ENCODE results near the gene RIOK1. TPM values are rescaled to one million over a fixed set of nuclear protein-coding genes. Genes with fewer than 3 reads are reported as not detected.
A peak's percentile ranks its signal among the peaks of the same experiment; 100 is the strongest.

The RIOK1 gene
- total RNA-seq, 1 donor from 2014 or later, result 16.7 TPM

DNA sequence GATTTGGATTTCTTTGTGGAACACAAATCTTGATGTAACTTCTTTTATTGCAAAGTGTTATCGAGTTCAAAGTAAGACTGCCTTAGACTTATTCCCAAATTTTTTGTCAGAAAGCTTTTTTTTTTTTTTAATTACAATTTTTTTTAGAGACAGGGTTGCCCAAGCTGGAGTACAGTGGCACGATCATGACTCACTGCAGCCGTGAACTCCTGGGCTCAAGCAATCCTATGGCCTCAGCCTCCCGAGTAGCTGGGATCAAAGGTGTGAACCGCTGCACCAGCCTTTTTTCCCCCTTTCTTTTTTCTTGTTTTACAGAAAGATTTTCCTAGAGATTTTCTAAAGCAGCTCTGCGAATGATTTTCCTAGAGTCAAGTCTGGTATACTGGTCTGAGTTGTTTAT lies 2.8 kb downstream of the RIOK1 start:
- no peak for DNase-seq (ENCODE audit: low read depth)
- no peak overlapping the region for H3K4me3 Mint-ChIP-seq (ENCODE audit: unreplicated experiment)
- no peaks in the 10 kb centered on the region for H3K27me3 ChIP-seq (ENCODE audit: insufficient read depth, low read length)
- peaks cover 23% of the 10 kb centered on the region for H4K20me1 ChIP-seq (ENCODE audit: insufficient read depth, low read length)
- H3K79me2 ChIP-seq (ENCODE audit: insufficient read depth, low read length), result peaks cover 45% of the 10 kb centered on the region
- H3K27ac Mint-ChIP-seq (ENCODE audit: unreplicated experiment), result no peak overlapping the region
- H3K9ac ChIP-seq (ENCODE audit: low read length), result no peak overlapping the region
- peaks cover 13% of the 10 kb centered on the region for H3K4me1 ChIP-seq (ENCODE audit: insufficient read depth, low read length)
- H3K9me3 ChIP-seq (ENCODE audit: insufficient read depth, low read depth, low read length), result no peaks in the 10 kb centered on the region
- H3K36me3 Mint-ChIP-seq (ENCODE audit: low read depth, unreplicated experiment), result peaks cover 8% of the 10 kb centered on the region
- no peak for TF ChIP-seq EZH2 (IDR thresholded peaks at IDR 0.05; ENCODE audit: insufficient read depth, low read length)
- TF ChIP-seq, protein P1, sequence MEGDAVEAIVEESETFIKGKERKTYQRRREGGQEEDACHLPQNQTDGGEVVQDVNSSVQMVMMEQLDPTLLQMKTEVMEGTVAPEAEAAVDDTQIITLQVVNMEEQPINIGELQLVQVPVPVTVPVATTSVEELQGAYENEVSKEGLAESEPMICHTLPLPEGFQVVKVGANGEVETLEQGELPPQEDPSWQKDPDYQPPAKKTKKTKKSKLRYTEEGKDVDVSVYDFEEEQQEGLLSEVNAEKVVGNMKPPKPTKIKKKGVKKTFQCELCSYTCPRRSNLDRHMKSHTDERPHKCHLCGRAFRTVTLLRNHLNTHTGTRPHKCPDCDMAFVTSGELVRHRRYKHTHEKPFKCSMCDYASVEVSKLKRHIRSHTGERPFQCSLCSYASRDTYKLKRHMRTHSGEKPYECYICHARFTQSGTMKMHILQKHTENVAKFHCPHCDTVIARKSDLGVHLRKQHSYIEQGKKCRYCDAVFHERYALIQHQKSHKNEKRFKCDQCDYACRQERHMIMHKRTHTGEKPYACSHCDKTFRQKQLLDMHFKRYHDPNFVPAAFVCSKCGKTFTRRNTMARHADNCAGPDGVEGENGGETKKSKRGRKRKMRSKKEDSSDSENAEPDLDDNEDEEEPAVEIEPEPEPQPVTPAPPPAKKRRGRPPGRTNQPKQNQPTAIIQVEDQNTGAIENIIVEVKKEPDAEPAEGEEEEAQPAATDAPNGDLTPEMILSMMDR (IDR thresholded peaks at IDR 0.05; ENCODE audit: insufficient read depth, low read depth, low read length), result no peak
- H3K36me3 ChIP-seq (ENCODE audit: insufficient read depth, low read length), result peaks cover 15% of the 10 kb centered on the region
- no peak overlapping the region for H3K27ac ChIP-seq (ENCODE audit: low read depth, low read length)
- H3K4me2 ChIP-seq (ENCODE audit: low read length), result peak overlapping the region; percentile 90
- H3K27me3 Mint-ChIP-seq (ENCODE audit: low read depth, unreplicated experiment), result no peaks in the 10 kb centered on the region
- no peak overlapping the region for H2AFZ ChIP-seq (ENCODE audit: low read depth, low read length)
- no peak overlapping the region for H3K4me3 ChIP-seq (ENCODE audit: insufficient read depth, low read depth, low read length)
- no peak for FAIRE-seq
- peaks cover 19% of the 10 kb centered on the region for H3K4me1 Mint-ChIP-seq (ENCODE audit: low read depth, unreplicated experiment)
- no peaks in the 10 kb centered on the region for H3K9me3 Mint-ChIP-seq (ENCODE audit: unreplicated experiment)

DNA sequence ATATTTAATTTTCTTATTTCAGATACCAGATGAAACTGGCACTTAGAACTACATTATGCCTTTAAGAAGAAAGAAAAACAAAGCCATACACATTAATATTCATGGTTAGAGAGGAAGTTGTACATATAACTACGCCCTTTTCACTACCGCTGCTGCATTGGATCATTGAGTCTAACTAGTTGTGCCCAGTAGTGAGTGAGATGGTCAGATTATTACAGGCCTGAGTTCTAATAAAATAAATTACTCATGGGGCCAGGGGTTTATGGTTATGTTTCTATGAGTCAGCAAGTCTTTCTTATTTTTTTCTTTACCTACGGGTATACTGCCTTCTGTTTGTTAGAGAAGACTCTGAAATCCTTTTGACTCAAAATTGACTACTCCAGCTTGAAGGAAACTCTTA lies 11.5 kb downstream of the RIOK1 start:
- no peaks in the 10 kb centered on the region for H3K27me3 Mint-ChIP-seq (ENCODE audit: low read depth, unreplicated experiment)
- no peak for TF ChIP-seq EZH2 (IDR thresholded peaks at IDR 0.05; ENCODE audit: insufficient read depth, low read length)
- TF ChIP-seq, protein P1 (IDR thresholded peaks at IDR 0.05; ENCODE audit: insufficient read depth, low read depth, low read length), result no peak
- Histone ChIP-seq H3K27ac (ENCODE audit: low read depth, low read length) (no peak overlapping the region), H4K20me1 (ENCODE audit: insufficient read depth, low read length) (no peaks in the 10 kb centered on the region), H3K9ac (ENCODE audit: low read length) (no peak overlapping the region), H3K36me3 (ENCODE audit: insufficient read depth, low read length) (peaks cover 41% of the 10 kb centered on the region), H3K4me2 (ENCODE audit: low read length) (peak overlapping the region; percentile 21), H3K4me3 (ENCODE audit: insufficient read depth, low read depth, low read length) (no peak overlapping the region), H3K9me3 (ENCODE audit: insufficient read depth, low read depth, low read length) (no peaks in the 10 kb centered on the region), H2AFZ (ENCODE audit: low read depth, low read length) (no peak overlapping the region), H3K27me3 (ENCODE audit: insufficient read depth, low read length) (no peaks in the 10 kb centered on the region), H3K4me1 (ENCODE audit: insufficient read depth, low read length) (no peaks in the 10 kb centered on the region), H3K79me2 (ENCODE audit: insufficient read depth, low read length) (peaks cover 6% of the 10 kb centered on the region)
- no peaks in the 10 kb centered on the region for H3K9me3 Mint-ChIP-seq (ENCODE audit: unreplicated experiment)
- H3K4me1 Mint-ChIP-seq (ENCODE audit: low read depth, unreplicated experiment), result no peaks in the 10 kb centered on the region
- H3K36me3 Mint-ChIP-seq (ENCODE audit: low read depth, unreplicated experiment), result peaks cover 14% of the 10 kb centered on the region
- H3K27ac Mint-ChIP-seq (ENCODE audit: unreplicated experiment), result no peak overlapping the region
- no peak for FAIRE-seq
- peak; percentile 8 for DNase-seq (ENCODE audit: low read depth)
- no peak overlapping the region for H3K4me3 Mint-ChIP-seq (ENCODE audit: unreplicated experiment)

DNA sequence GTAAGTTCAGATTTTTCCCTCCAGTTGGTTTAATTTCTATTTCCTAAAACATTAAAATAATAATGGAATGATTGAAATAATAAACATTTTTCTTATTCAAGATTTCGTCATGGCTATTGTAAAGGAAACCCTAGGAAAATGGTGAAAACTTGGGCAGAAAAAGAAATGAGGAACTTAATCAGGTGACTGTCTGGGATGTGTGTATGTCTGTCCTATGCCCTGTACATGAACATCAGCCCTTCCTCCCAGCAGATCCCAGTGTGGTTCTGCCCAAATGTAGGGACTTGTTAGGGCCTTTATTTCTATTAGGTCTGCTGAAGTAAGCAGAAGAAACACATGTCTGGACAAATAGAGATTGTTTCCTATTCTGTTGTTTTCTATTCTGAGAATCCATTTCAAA lies 13.1 kb downstream of the RIOK1 start:
- no peaks in the 10 kb centered on the region for H3K9me3 Mint-ChIP-seq (ENCODE audit: unreplicated experiment)
- H3K79me2 ChIP-seq (ENCODE audit: insufficient read depth, low read length), result peaks cover 6% of the 10 kb centered on the region
- no peak overlapping the region for H3K4me2 ChIP-seq (ENCODE audit: low read length)
- H3K36me3 ChIP-seq (ENCODE audit: insufficient read depth, low read length), result peaks cover 42% of the 10 kb centered on the region
- peaks cover 18% of the 10 kb centered on the region for H3K36me3 Mint-ChIP-seq (ENCODE audit: low read depth, unreplicated experiment)
- no peaks in the 10 kb centered on the region for H4K20me1 ChIP-seq (ENCODE audit: insufficient read depth, low read length)
- DNase-seq (ENCODE audit: low read depth), result no peak
- no peak overlapping the region for H3K27ac ChIP-seq (ENCODE audit: low read depth, low read length)
- no peak overlapping the region for H3K27ac Mint-ChIP-seq (ENCODE audit: unreplicated experiment)
- H3K27me3 Mint-ChIP-seq (ENCODE audit: low read depth, unreplicated experiment), result no peaks in the 10 kb centered on the region
- H3K4me3 ChIP-seq (ENCODE audit: insufficient read depth, low read depth, low read length), result no peak overlapping the region
- no peak for FAIRE-seq
- no peak overlapping the region for H3K4me3 Mint-ChIP-seq (ENCODE audit: unreplicated experiment)
- no peaks in the 10 kb centered on the region for H3K9me3 ChIP-seq (ENCODE audit: insufficient read depth, low read depth, low read length)
- TF ChIP-seq, protein P1 (IDR thresholded peaks at IDR 0.05; ENCODE audit: insufficient read depth, low read depth, low read length), result no peak
- TF ChIP-seq EZH2 (IDR thresholded peaks at IDR 0.05; ENCODE audit: insufficient read depth, low read length), result no peak
- H3K4me1 Mint-ChIP-seq (ENCODE audit: low read depth, unreplicated experiment), result no peaks in the 10 kb centered on the region
- H2AFZ ChIP-seq (ENCODE audit: low read depth, low read length), result no peak overlapping the region
- H3K27me3 ChIP-seq (ENCODE audit: insufficient read depth, low read length), result no peaks in the 10 kb centered on the region
- no peaks in the 10 kb centered on the region for H3K4me1 ChIP-seq (ENCODE audit: insufficient read depth, low read length)
- no peak overlapping the region for H3K9ac ChIP-seq (ENCODE audit: low read length)
